Fibroblast of lung (primary cell): Measurements from ENCODE around the gene DNAH1. TPM values are rescaled to one million over a fixed set of nuclear protein-coding genes. Genes with fewer than 3 reads are reported as not detected.

Experiments
- DNase-seq, 2 donors: peaks; one replicate each; pipeline versions ENCODE4 v3.0.0 to v3.0.0-alpha.2; 2010; ENCODE audit warnings: low read depth in 2 of 2
- H2AFZ ChIP-seq: 2 replicates; pipeline ENCODE4 v1.5.1; 2012; ENCODE audit warnings: low read length, control low read depth, inconsistent platforms
- H3K27ac ChIP-seq: 2 replicates; pipeline ENCODE4 v1.5.1; 2011; ENCODE audit warnings: low read length, control low read depth; ENCODE audit not compliant: insufficient read depth
- H3K27me3 ChIP-seq: 2 replicates; pipeline ENCODE4 v1.5.1; 2011; ENCODE audit warnings: mild to moderate bottlenecking, low read length; ENCODE audit not compliant: control insufficient read depth, insufficient read depth
- H3K36me3 ChIP-seq: 2 replicates; pipeline ENCODE4 v1.5.1; 2011; ENCODE audit warnings: low read length; ENCODE audit not compliant: control insufficient read depth, insufficient read depth
- H3K4me1 ChIP-seq: 2 replicates; pipeline ENCODE4 v1.5.1; 2011; ENCODE audit warnings: low read length; ENCODE audit not compliant: control insufficient read depth, insufficient read depth; ENCODE audit errors: extremely low read depth
- H3K4me2 ChIP-seq: 2 replicates; pipeline ENCODE4 v1.5.1; 2011; ENCODE audit warnings: low read length, control low read depth; ENCODE audit not compliant: insufficient read depth; ENCODE audit errors: extremely low read depth
- H3K4me3 ChIP-seq, 4 experiments: fragments of 200-600 bp in 1 of 4; sonication (generic) in 1 of 4; replicated peaks in 1 of 4; 2 replicates each; pipeline ENCODE4 v1.5.1; 2011 to 2016; ENCODE audit warnings: low read length in 4 of 4, low read depth in 3 of 4, mild to moderate bottlenecking in 3 of 4, control low read depth in 2 of 4, inconsistent platforms in 1 of 4, mixed read lengths in 1 of 4; ENCODE audit not compliant: insufficient read depth in 1 of 4; ENCODE audit errors: control extremely low read depth in 1 of 4
- H3K79me2 ChIP-seq: 2 replicates; pipeline ENCODE4 v1.5.1; 2012; ENCODE audit warnings: mild to moderate bottlenecking, low read length, inconsistent platforms; ENCODE audit not compliant: control insufficient read depth, insufficient read depth
- H3K9ac ChIP-seq: 2 replicates; pipeline ENCODE4 v1.5.1; 2011; ENCODE audit warnings: mild to moderate bottlenecking, low read length, control low read depth; ENCODE audit not compliant: insufficient read depth
- H3K9me3 ChIP-seq: 2 replicates; pipeline ENCODE4 v1.5.1; 2012; ENCODE audit warnings: low read depth, low read length; ENCODE audit not compliant: control insufficient read depth, insufficient read depth
- H4K20me1 ChIP-seq: 2 replicates; pipeline ENCODE4 v1.5.1; 2011; ENCODE audit warnings: low read length; ENCODE audit not compliant: control insufficient read depth, insufficient read depth; ENCODE audit errors: extremely low read depth
- CTCF ChIP-seq, 2 donors: IDR thresholded peaks in 1 of 2; conservative IDR thresholded peaks in 1 of 2; 1 replicate in 1 of 2; 2 replicates in 1 of 2; pipeline ENCODE4 v1.5.1; 2011 to 2012; ENCODE audit warnings: low read length in 2 of 2, control low read depth in 1 of 2, inconsistent platforms in 1 of 2, low read depth in 1 of 2, mild to moderate bottlenecking in 1 of 2
- EZH2 ChIP-seq: IDR thresholded peaks from 2 replicates; pipeline ENCODE4 v1.5.1; 2012; ENCODE audit warnings: low read length, control low read depth, mild to moderate bottlenecking; ENCODE audit errors: missing control alignments
- polyA plus RNA-seq, 2 donors: library from polyadenylated mRNA; depleted of rRNA in 1 of 2; stranded (reverse) in 1 of 2; unstranded in 1 of 2; fragments of >200 nt; gene quantifications; 2 replicates each; pipeline ENCODE4 v1.2.1, GENCODE V29; 2011 to 2012; ENCODE audit warnings: missing spikeins in 1 of 2
- total RNA-seq: library from RNA; depleted of rRNA; stranded (reverse); fragments of >200 nt; gene quantifications from 2 replicates; pipeline ENCODE4 v1.2.1, GENCODE V29; 2014

Gene DNAH1
- total and polyA plus RNA-seq, 2 donors (not counting 1 experiment from before 2014, with no cell fraction given) = 1.9 to 3.0 TPM

GRCh38 chr3:52349611-52350395 is 33.7 kb downstream of the DNAH1 start:
- no peak overlapping the region for H3K9ac ChIP-seq
- DNase-seq = no peak
- H2AFZ ChIP-seq = no peak overlapping the region
- H3K27ac ChIP-seq = no peak overlapping the region
- H4K20me1 ChIP-seq = no peaks in the 10 kb centered on the region
- H3K79me2 ChIP-seq = no peaks in the 10 kb centered on the region
- H3K4me2 ChIP-seq = no peak overlapping the region
- no peak for TF ChIP-seq CTCF (conservative IDR thresholded peaks at IDR 0.05 in 1 of 2, IDR thresholded peaks at IDR 0.05 in 1 of 2; ENCODE audit: low read depth in 1 of 2, low read length in 2 of 2)
- no peak for TF ChIP-seq EZH2
- H3K4me1 ChIP-seq = peaks cover 4% of the 10 kb centered on the region
- H3K4me3 ChIP-seq = no peak overlapping the region
- no peaks in the 10 kb centered on the region for H3K27me3 ChIP-seq
- H3K9me3 ChIP-seq = no peaks in the 10 kb centered on the region
- H3K36me3 ChIP-seq = no peaks in the 10 kb centered on the region

DNA sequence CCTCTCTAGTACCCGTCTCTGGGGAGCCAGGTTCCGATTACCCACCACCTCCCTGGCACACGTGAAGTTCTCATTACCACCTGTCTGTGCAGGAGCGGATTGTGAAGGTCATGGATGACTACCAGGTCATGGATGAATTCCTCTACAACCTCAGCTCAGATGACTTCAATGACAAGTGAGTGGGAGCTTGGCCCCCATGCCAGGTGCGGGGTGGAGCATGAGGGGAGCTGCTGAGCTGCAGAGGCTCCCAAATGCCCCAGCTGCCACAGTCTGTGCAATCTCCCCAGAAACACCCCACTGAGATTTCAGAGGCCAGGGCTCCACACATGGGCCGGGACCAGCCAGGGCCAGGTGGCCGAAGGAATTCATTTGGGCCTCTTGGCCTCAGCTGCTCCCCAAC is 34.3 kb downstream of the DNAH1 start:
- Histone ChIP-seq H3K4me1 (peaks cover 4% of the 10 kb centered on the region), H3K4me3 (no peak overlapping the region), H3K9me3 (no peaks in the 10 kb centered on the region), H4K20me1 (no peaks in the 10 kb centered on the region), H3K27me3 (no peaks in the 10 kb centered on the region), H3K27ac (no peak overlapping the region), H3K36me3 (no peaks in the 10 kb centered on the region), H2AFZ (no peak overlapping the region), H3K79me2 (no peaks in the 10 kb centered on the region), H3K4me2 (no peak overlapping the region), H3K9ac (no peak overlapping the region)
- TF ChIP-seq EZH2 (no peak), CTCF (conservative IDR thresholded peaks at IDR 0.05 in 1 of 2, IDR thresholded peaks at IDR 0.05 in 1 of 2; ENCODE audit: low read depth in 1 of 2, low read length in 2 of 2) (no peak)
- DNase-seq = no peak

GRCh38 chr3:52350981-52351761 is 35.1 kb downstream of the DNAH1 start:
- H3K79me2 ChIP-seq = no peaks in the 10 kb centered on the region
- no peak overlapping the region for H3K4me2 ChIP-seq
- H3K4me1 ChIP-seq = peaks cover 4% of the 10 kb centered on the region
- no peaks in the 10 kb centered on the region for H3K27me3 ChIP-seq
- DNase-seq = no peak
- H4K20me1 ChIP-seq = no peaks in the 10 kb centered on the region
- no peak for TF ChIP-seq EZH2
- no peak for TF ChIP-seq CTCF (conservative IDR thresholded peaks at IDR 0.05 in 1 of 2, IDR thresholded peaks at IDR 0.05 in 1 of 2; ENCODE audit: low read depth in 1 of 2, low read length in 2 of 2)
- no peaks in the 10 kb centered on the region for H3K9me3 ChIP-seq
- no peak overlapping the region for H3K27ac ChIP-seq
- H3K9ac ChIP-seq = no peak overlapping the region
- no peak overlapping the region for H2AFZ ChIP-seq
- no peaks in the 10 kb centered on the region for H3K36me3 ChIP-seq
- no peak overlapping the region for H3K4me3 ChIP-seq
